Left ventricle myocardium inferior (tissue), 1 donor: ENCODE data around the gene PEF1. TPM values are rescaled to one million over a fixed set of nuclear protein-coding genes. Genes with fewer than 3 reads are reported as not detected.

ENCODE experiments used
- DNase-seq: peaks from one replicate; pipeline ENCODE4 v3.0.0-alpha.2; 2020
- H3K27ac ChIP-seq: fragments of 200-600 bp; replicated peaks from 2 replicates; pipeline ENCODE4 v1.8.0; 2021
- H3K27me3 ChIP-seq: fragments of 200-600 bp; 2 replicates; pipeline ENCODE4 v1.8.0; 2021; ENCODE audit warnings: low read depth
- H3K36me3 ChIP-seq: fragments of 200-600 bp; 2 replicates; pipeline ENCODE4 v1.8.0; 2021
- H3K4me1 ChIP-seq: fragments of 200-600 bp; 2 replicates; pipeline ENCODE4 v1.8.0; 2021
- H3K4me3 ChIP-seq: fragments of 200-600 bp; 2 replicates; pipeline ENCODE4 v1.8.0; 2021; ENCODE audit warnings: mild to moderate bottlenecking, moderate library complexity
- H3K9me3 ChIP-seq: fragments of 200-600 bp; replicated peaks from 2 replicates; pipeline ENCODE4 v1.8.0; 2021
- CTCF ChIP-seq: fragments of 200-600 bp; IDR thresholded peaks from 2 replicates; pipeline ENCODE4 v1.8.0; 2021; ENCODE audit warnings: antibody characterized with exemption, mild to moderate bottlenecking, borderline replicate concordance
- intact Hi-C: fragments of 100-400 bp; cut with micrococcal nuclease; formaldehyde crosslinking; loops from one replicate; pipeline ENCODE4 v1.11.0; 2022
- total RNA-seq: library from RNA; stranded (reverse); fragmentation: NEBNext Ultra II Directional; extraction: Animal tissue kit (Norgen Biotek cat#: 25700); gene quantifications from one replicate; pipeline ENCODE4 v1.2.1, GENCODE V29; 2021
- donor health status: DM: no; HTN: yes; CAD: no; lungs with severe emphysema.

Gene PEF1
- total RNA-seq, 1 donor from 2014 or later = 36.4 TPM

GRCh38 chr1:31683997-31684396 is 39.3 kb upstream of the PEF1 start:
- H3K9me3 ChIP-seq = no peaks in the 10 kb centered on the region
- H3K36me3 ChIP-seq = no peaks in the 10 kb centered on the region
- H3K27ac ChIP-seq = no peak overlapping the region
- no peaks in the 10 kb centered on the region for H3K27me3 ChIP-seq
- H3K4me3 ChIP-seq = no peak overlapping the region
- intact Hi-C loops = no loop called here
- TF ChIP-seq CTCF = peak; percentile 58
- H3K4me1 ChIP-seq = no peaks in the 10 kb centered on the region
- DNase-seq = no peak

GRCh38 chr1:31681415-31681814 is 36.7 kb upstream of the PEF1 start:
- TF ChIP-seq CTCF = no peak
- H3K36me3 ChIP-seq = no peaks in the 10 kb centered on the region
- H3K4me3 ChIP-seq = no peak overlapping the region
- H3K27ac ChIP-seq = no peak overlapping the region
- H3K27me3 ChIP-seq = no peaks in the 10 kb centered on the region
- intact Hi-C loops = no loop called here
- no peaks in the 10 kb centered on the region for H3K9me3 ChIP-seq
- no peak for DNase-seq
- H3K4me1 ChIP-seq = no peaks in the 10 kb centered on the region

GRCh38 chr1:31679676-31680230 is 35.1 kb upstream of the PEF1 start:
- no peak for DNase-seq
- Histone ChIP-seq H3K4me3 (no peak overlapping the region), H3K27ac (no peak overlapping the region), H3K36me3 (no peaks in the 10 kb centered on the region), H3K4me1 (peaks cover 14% of the 10 kb centered on the region), H3K27me3 (no peaks in the 10 kb centered on the region), H3K9me3 (no peaks in the 10 kb centered on the region)
- intact Hi-C loops = no loop called here
- TF ChIP-seq CTCF = no peak

- no peaks in the 10 kb centered on the region for H3K9me3 ChIP-seq
- no peak overlapping the region for H3K4me3 ChIP-seq
- no peak for TF ChIP-seq CTCF
- no peaks in the 10 kb centered on the region for H3K36me3 ChIP-seq
- no peak for DNase-seq
- H3K27ac ChIP-seq = no peak overlapping the region
- H3K4me1 ChIP-seq = peaks cover 20% of the 10 kb centered on the region
- H3K27me3 ChIP-seq = no peaks in the 10 kb centered on the region
- intact Hi-C loops = no loop called here
These were observed 34.4 kb upstream of the PEF1 start for GRCh38 chr1:31679091-31679490.

GRCh38 chr1:31678681-31679080 is 34.0 kb upstream of the PEF1 start:
- intact Hi-C loops = no loop called here

More at GRCh38 chr1:31678681-31679080, 34.0 kb upstream of the PEF1 start:
- Histone ChIP-seq H3K4me1 (peaks cover 24% of the 10 kb centered on the region), H3K27ac (no peak overlapping the region), H3K9me3 (no peaks in the 10 kb centered on the region), H3K36me3 (no peaks in the 10 kb centered on the region), H3K4me3 (no peak overlapping the region), H3K27me3 (no peaks in the 10 kb centered on the region)
- no peak for TF ChIP-seq CTCF
- no peak for DNase-seq
